Measurements from ENCODE around the gene ERAL1. TPM values are rescaled to one million over a fixed set of nuclear protein-coding genes. Genes with fewer than 3 reads are reported as not detected.

Gene ERAL1
- 10 to 100 TPM; 18.9 to 33.7 (median 29.0) TPM for total RNA-seq
- 16.9 TPM for total RNA-seq (2013)
- total RNA-seq: 13.4 to 53.2 (median 17.9) reads per million in 29 experiments

GRCh38 chr17:28854457-28855335 is at the start of gene ERAL1:
Gene ERAL1 (plus strand): TSS chr17:28855016. CDS start chr17:28855035, 19 bp downstream.
- peak; percentile 64 to 89 (median 80) for DNase-seq
- peak within 1 kb of the TSS; percentile 75 to 96 for H3K27ac Mint-ChIP-seq
- no peaks in the 10 kb centered on the region for H3K27me3 ChIP-seq (replicated peaks in 1 of 2; ENCODE audit: control insufficient read depth in 2 of 2, extremely low read depth in 1 of 2, insufficient read depth in 2 of 2, low read length in 1 of 2)
- H3K36me3 ChIP-seq (ENCODE audit: control insufficient read depth in 2 of 2, extremely low read depth in 1 of 2, insufficient read depth in 1 of 2, low read length in 1 of 2): peaks cover 14 to 19% of the 10 kb centered on the region in 2 donors
- H3K36me3 Mint-ChIP-seq: peaks cover 20% of the 10 kb centered on the region
- peak within 1 kb of the TSS; percentile 88 to 92 (median 89) for H3K4me3 Mint-ChIP-seq
- H3K4me1 Mint-ChIP-seq: peaks cover 8 to 21% (median 16%) of the 10 kb centered on the region in 3 donors
- WGBS (ENCODE audit: insufficient coverage): 3% methylated on average over 28 of the region's 42 CpGs
- H3K27ac ChIP-seq (ENCODE audit: low read length): peak within 1 kb of the TSS; percentile 53
- no peaks in the 10 kb centered on the region for H3K27me3 Mint-ChIP-seq
- H3K4me1 ChIP-seq (ENCODE audit: control insufficient read depth in 1 of 2, extremely low read depth in 1 of 2, insufficient read depth in 2 of 2, low read length in 2 of 2): peaks cover 7 to 14% of the 10 kb centered on the region in 2 experiments
- ChIA-PET POLR2A (interaction anchor here in 1 of 2 donors (0.6 kb wide), 1 partner anchor 33 kb away, joined by 4 read pairs; no protein-coding TSS in a partner anchor), CTCF (interaction anchor here in 1 of 2 donors (1.9 kb wide), 1 partner anchor 91 kb away, joined by 18 read pairs; no protein-coding TSS in a partner anchor)
- peak within 1 kb of the TSS; percentile 74 to 89 for H3K4me3 ChIP-seq (ENCODE audit: control insufficient read depth in 1 of 2, extremely low read depth in 1 of 2, low read length in 1 of 2)
- no peaks in the 10 kb centered on the region for H3K9me3 ChIP-seq
- peak; percentile 100 for ATAC-seq (replicated peaks in 1 of 4)
- H3K9me3 Mint-ChIP-seq: no peaks in the 10 kb centered on the region

GRCh38 chr17:28807925-28808634 is 46.7 kb upstream of the ERAL1 start:
- ATAC-seq (replicated peaks in 1 of 4): no peak
- Histone ChIP-seq H3K36me3 (ENCODE audit: control insufficient read depth in 2 of 2, extremely low read depth in 1 of 2, insufficient read depth in 1 of 2, low read length in 1 of 2) (peaks cover 2 to 19% of the 10 kb centered on the region in 2 donors), H3K4me1 (ENCODE audit: control insufficient read depth in 1 of 2, extremely low read depth in 1 of 2, insufficient read depth in 2 of 2, low read length in 2 of 2) (peaks cover 7 to 8% of the 10 kb centered on the region in 2 experiments), H3K27me3 (replicated peaks in 1 of 2; ENCODE audit: control insufficient read depth in 2 of 2, extremely low read depth in 1 of 2, insufficient read depth in 2 of 2, low read length in 1 of 2) (no peaks in the 10 kb centered on the region), H3K27ac (ENCODE audit: low read length) (no peak overlapping the region), H3K9me3 (no peaks in the 10 kb centered on the region), H3K4me3 (ENCODE audit: control insufficient read depth in 1 of 2, extremely low read depth in 1 of 2, low read length in 1 of 2) (no peak overlapping the region)
- Mint-ChIP-seq H3K27ac (peak overlapping the region; percentile 8 to 51), H3K27me3 (no peaks in the 10 kb centered on the region), H3K36me3 (peaks cover 12% of the 10 kb centered on the region), H3K9me3 (no peaks in the 10 kb centered on the region), H3K4me3 (no peak overlapping the region), H3K4me1 (peaks cover 27 to 42% (median 38%) of the 10 kb centered on the region in 3 donors)
- ChIA-PET CTCF (interaction anchor here in 1 of 2 donors (0.6 to 0.8 kb wide), 3 partner anchors 45 to 82 kb away, joined by 3 to 5 read pairs (median 3); partner anchors contain the start of gene TLCD1), POLR2A (no interaction called here)
- WGBS (ENCODE audit: insufficient coverage): 60% methylated on average over 1 of the region's 2 CpGs
- no peak for DNase-seq

GRCh38 chr17:28810437-28810836 is 44.4 kb upstream of the ERAL1 start:
- ATAC-seq (replicated peaks in 1 of 4): no peak
- no peak overlapping the region for H3K4me3 ChIP-seq (ENCODE audit: control insufficient read depth in 1 of 2, extremely low read depth in 1 of 2, low read length in 1 of 2)
- H3K4me1 ChIP-seq (ENCODE audit: control insufficient read depth in 1 of 2, extremely low read depth in 1 of 2, insufficient read depth in 2 of 2, low read length in 2 of 2): peaks cover 7 to 10% of the 10 kb centered on the region in 2 experiments
- no peaks in the 10 kb centered on the region for H3K27me3 ChIP-seq (replicated peaks in 1 of 2; ENCODE audit: control insufficient read depth in 2 of 2, extremely low read depth in 1 of 2, insufficient read depth in 2 of 2, low read length in 1 of 2)
- H3K27ac ChIP-seq (ENCODE audit: low read length): no peak overlapping the region
- Mint-ChIP-seq H3K4me3 (no peak overlapping the region), H3K4me1 (peaks cover 27 to 43% (median 40%) of the 10 kb centered on the region in 3 donors), H3K36me3 (peaks cover 6% of the 10 kb centered on the region), H3K27me3 (no peaks in the 10 kb centered on the region), H3K9me3 (no peaks in the 10 kb centered on the region), H3K27ac (peak overlapping the region in 1 of 2 donors; percentile 28)
- no peaks in the 10 kb centered on the region for H3K9me3 ChIP-seq
- ChIA-PET CTCF (interaction anchor here (0.6 to 1.5 kb wide), 10 partner anchors 9 to 559 kb away, joined by 3 to 6 read pairs (median 3); partner anchors contain the start of genes FAM222B (in 1 of the 2), NEK8 (in 1 of the 2) and TLCD1 (in 1 of the 2)), POLR2A (interaction anchor here (0.6 kb wide), 2 partner anchors 83 to 129 kb away, joined by 4 to 7 read pairs; no protein-coding TSS in a partner anchor)
- no CpG with 5 or more reads among the region's 1 CpG for WGBS (ENCODE audit: insufficient coverage)
- peaks cover 2 to 7% of the 10 kb centered on the region in 2 donors for H3K36me3 ChIP-seq (ENCODE audit: control insufficient read depth in 2 of 2, extremely low read depth in 1 of 2, insufficient read depth in 1 of 2, low read length in 1 of 2)
- DNase-seq: no peak

GRCh38 chr17:28811651-28812090 is 43.1 kb upstream of the ERAL1 start:
- Mint-ChIP-seq H3K4me1 (peaks cover 27 to 41% (median 40%) of the 10 kb centered on the region in 3 donors), H3K36me3 (no peaks in the 10 kb centered on the region), H3K27me3 (no peaks in the 10 kb centered on the region), H3K4me3 (peak overlapping the region; percentile 86 to 91 (median 90)), H3K27ac (peak overlapping the region; percentile 85 to 86), H3K9me3 (no peaks in the 10 kb centered on the region)
- POLR2A ChIA-PET: interaction anchor here (0.6 kb wide), 3 partner anchors 10 to 82 kb away, joined by 4 to 5 read pairs (median 4); no protein-coding TSS in a partner anchor
- CTCF ChIA-PET: interaction anchor here (0.6 to 0.8 kb wide), 2 partner anchors 12 to 312 kb away, joined by 3 read pairs; no protein-coding TSS in a partner anchor
- Histone ChIP-seq H3K4me1 (ENCODE audit: control insufficient read depth in 1 of 2, extremely low read depth in 1 of 2, insufficient read depth in 2 of 2, low read length in 2 of 2) (peaks cover 7 to 10% of the 10 kb centered on the region in 2 experiments), H3K9me3 (no peaks in the 10 kb centered on the region), H3K27ac (ENCODE audit: low read length) (peak overlapping the region; percentile 66), H3K36me3 (ENCODE audit: control insufficient read depth in 2 of 2, extremely low read depth in 1 of 2, insufficient read depth in 1 of 2, low read length in 1 of 2) (no peaks in the 10 kb centered on the region), H3K4me3 (ENCODE audit: control insufficient read depth in 1 of 2, extremely low read depth in 1 of 2, low read length in 1 of 2) (peak overlapping the region; percentile 88 to 93), H3K27me3 (replicated peaks in 1 of 2; ENCODE audit: control insufficient read depth in 2 of 2, extremely low read depth in 1 of 2, insufficient read depth in 2 of 2, low read length in 1 of 2) (no peaks in the 10 kb centered on the region)
- DNase-seq (peak in 2 of 35 experiments; percentile 7 to 36), ATAC-seq (replicated peaks in 1 of 4) (peak in 2 of 4 experiments; percentile 1 to 2)
- no CpG with 5 or more reads among the region's 6 CpGs for WGBS (ENCODE audit: insufficient coverage)

- H3K36me3 ChIP-seq (ENCODE audit: control insufficient read depth in 2 of 2, extremely low read depth in 1 of 2, insufficient read depth in 1 of 2, low read length in 1 of 2): no peaks in the 10 kb centered on the region
- peaks cover 7 to 10% of the 10 kb centered on the region in 2 experiments for H3K4me1 ChIP-seq (ENCODE audit: control insufficient read depth in 1 of 2, extremely low read depth in 1 of 2, insufficient read depth in 2 of 2, low read length in 2 of 2)
- H3K9me3 ChIP-seq: no peaks in the 10 kb centered on the region
- POLR2A ChIA-PET: interaction anchor here (0.6 kb wide), 3 partner anchors 9 to 59 kb away, joined by 4 to 6 read pairs (median 5); no protein-coding TSS in a partner anchor
- Mint-ChIP-seq H3K9me3 (no peaks in the 10 kb centered on the region), H3K27ac (peak overlapping the region; percentile 88), H3K36me3 (no peaks in the 10 kb centered on the region), H3K27me3 (no peaks in the 10 kb centered on the region), H3K4me3 (peak overlapping the region; percentile 86 to 91 (median 90)), H3K4me1 (peaks cover 27 to 42% (median 42%) of the 10 kb centered on the region in 3 donors)
- DNase-seq (peak; percentile 82 to 99 (median 96)), ATAC-seq (replicated peaks in 1 of 4) (peak; percentile 98 to 100 (median 100))
- CTCF ChIA-PET: interaction anchor here (0.6 to 0.8 kb wide), 2 partner anchors 11 to 44 kb away, joined by 3 read pairs; no protein-coding TSS in a partner anchor
- H3K4me3 ChIP-seq (ENCODE audit: control insufficient read depth in 1 of 2, extremely low read depth in 1 of 2, low read length in 1 of 2): peak overlapping the region; percentile 88 to 93
- WGBS (ENCODE audit: insufficient coverage): under 1% methylated on average over 26 of the region's 47 CpGs
- no peaks in the 10 kb centered on the region for H3K27me3 ChIP-seq (replicated peaks in 1 of 2; ENCODE audit: control insufficient read depth in 2 of 2, extremely low read depth in 1 of 2, insufficient read depth in 2 of 2, low read length in 1 of 2)
- peak overlapping the region; percentile 92 for H3K27ac ChIP-seq (ENCODE audit: low read length)
These were observed 42.6 kb upstream of the ERAL1 start for GRCh38 chr17:28812091-28812747.
